ENCODE data around the gene ASH1L. TPM values are rescaled to one million over a fixed set of nuclear protein-coding genes. Genes with fewer than 3 reads are reported as not detected.
"Not testable (repeated sequence)": the region's sequence is repeated elsewhere in the genome, so short reads cannot be mapped to it uniquely, and the experiment has no call there.

Gene ASH1L
- total RNA-seq (100 to 1,000 TPM in 2 of 5 experiments, 10 to 100 TPM in 3; 57.2 to 109 (median 95.1) TPM), polyA plus RNA-seq (10 to 100 TPM; 20.1 to 34.9 TPM), total RNA-seq (349 reads per million, percentile 97 among the genes with 10 or more reads in this experiment)

GRCh38 chr1:155562581-155563376 lies at the start of gene ASH1L:
Gene ASH1L, minus strand, starts transcription at chr1:155562803. Its CDS starts 41,284 bp downstream, at chr1:155521519.
- peaks cover 26 to 32% of the 10 kb centered on the region in 2 donors for H3K4me1 ChIP-seq (ENCODE audit: control insufficient read depth in 2 of 2, insufficient read depth in 2 of 2, low read length in 2 of 2)
- peak within 1 kb of the TSS; percentile 100 for H3K4me3 ChIP-seq (ENCODE audit: low read length)
- peaks cover 0 to 15% (median 0%) of the 10 kb centered on the region in 3 experiments for H3K36me3 ChIP-seq (ENCODE audit: control insufficient read depth in 2 of 3, insufficient read depth in 3 of 3, low read length in 3 of 3)
- CTCF ChIA-PET = no interaction called here
- no peaks in the 10 kb centered on the region for H3K9me3 ChIP-seq (ENCODE audit: control insufficient read depth in 2 of 3, low read length in 3 of 3)
- H3K27ac ChIP-seq (ENCODE audit: low read depth, low read length) = peak within 1 kb of the TSS; percentile 86
- intact Hi-C loops (cut with micrococcal nuclease) = loop anchor here (1.0 to 5.0 kb wide), 13 partner anchors 26 to 490 kb away; partner anchors contain the start of genes YY1AP1 (in 2 of the 2), CLK2 (in 1 of the 2), DAP3 (in 1 of the 2) and GON4L (in 1 of the 2)
- H3K4me1 Mint-ChIP-seq = peaks cover 15 to 56% (median 47%) of the 10 kb centered on the region in 7 donors
- POLR2A ChIA-PET = interaction anchor here (0.6 to 2.6 kb wide), 10 partner anchors 9 to 934 kb away, joined by 3 to 6 read pairs (median 3); no protein-coding TSS in a partner anchor
- H3K27ac Mint-ChIP-seq = peak within 1 kb of the TSS; percentile 95 to 100 (median 98)
- no peaks in the 10 kb centered on the region for H3K27me3 ChIP-seq (ENCODE audit: control insufficient read depth in 2 of 2, insufficient read depth in 2 of 2, low read length in 2 of 2)
- peaks cover 0 to 4% (median 0%) of the 10 kb centered on the region in 5 donors for H3K27me3 Mint-ChIP-seq
- DNase-seq (peak; percentile 85 to 94 (median 90)), ATAC-seq (peak; percentile 90)
- H3K36me3 Mint-ChIP-seq = peaks cover 0 to 12% (median 0%) of the 10 kb centered on the region in 5 donors
- no peaks in the 10 kb centered on the region for H3K9me3 Mint-ChIP-seq
- peak within 1 kb of the TSS; percentile 91 to 100 (median 98) for H3K4me3 Mint-ChIP-seq

- Mint-ChIP-seq H3K27ac (peak overlapping the region in 3 of 9 donors; percentile 88 to 95 (median 95)), H3K4me3 (peak overlapping the region; percentile 86 to 99 (median 96))
- intact Hi-C loops (cut with micrococcal nuclease) = loop anchor here in 1 of 2 donors (1.0 kb wide), 1 partner anchor 47 kb away; no protein-coding TSS in a partner anchor
- H3K4me1 Mint-ChIP-seq; H3K27me3 ChIP-seq (ENCODE audit: control insufficient read depth in 2 of 2, insufficient read depth in 2 of 2, low read length in 2 of 2); CTCF ChIA-PET; DNase-seq; H3K4me3 ChIP-seq (ENCODE audit: low read length); H3K9me3 Mint-ChIP-seq; H3K36me3 ChIP-seq (ENCODE audit: control insufficient read depth in 2 of 3, insufficient read depth in 3 of 3, low read length in 3 of 3); H3K4me1 ChIP-seq (ENCODE audit: control insufficient read depth in 2 of 2, insufficient read depth in 2 of 2, low read length in 2 of 2); H3K27me3 Mint-ChIP-seq; H3K9me3 ChIP-seq (ENCODE audit: control insufficient read depth in 2 of 3, low read length in 3 of 3); H3K36me3 Mint-ChIP-seq: not testable (repeated sequence)
- H3K27ac ChIP-seq (ENCODE audit: low read depth, low read length) = peak overlapping the region; percentile 53
- POLR2A ChIA-PET = interaction anchor here (1.0 kb wide), 1 partner anchor 349 kb away, joined by 3 read pairs; no protein-coding TSS in a partner anchor
- ATAC-seq = peak; percentile 4
Observed at GRCh38 chr1:155610257-155610647, 47.6 kb upstream of the ASH1L start.

GRCh38 chr1:155609515-155610256 lies 47.1 kb upstream of the ASH1L start, which contains the start of gene MSTO1:
Gene MSTO1, plus strand, starts transcription at chr1:155610218. Its CDS starts 31 bp downstream, at chr1:155610249.
- peaks cover 0 to 9% (median 4%) of the 10 kb centered on the region in 5 donors for H3K36me3 Mint-ChIP-seq
- ChIA-PET CTCF (no interaction called here), POLR2A (interaction anchor here (0.5 to 1.0 kb wide), 2 partner anchors 11 to 349 kb away, joined by 3 to 4 read pairs; no protein-coding TSS in a partner anchor)
- peak; percentile 98 for ATAC-seq
- peaks cover 0 to 2% (median 0%) of the 10 kb centered on the region in 5 donors for H3K27me3 Mint-ChIP-seq
- peaks cover 3 to 10% (median 6%) of the 10 kb centered on the region in 7 donors for H3K4me1 Mint-ChIP-seq
- peak within 1 kb of the TSS; percentile 86 to 99 (median 96) for H3K4me3 Mint-ChIP-seq
- peak within 1 kb of the TSS; percentile 76 for H3K27ac ChIP-seq (ENCODE audit: low read depth, low read length)
- H3K4me3 ChIP-seq (ENCODE audit: low read length) = peak within 1 kb of the TSS; percentile 82
- H3K9me3 ChIP-seq (ENCODE audit: control insufficient read depth in 2 of 3, low read length in 3 of 3) = no peaks in the 10 kb centered on the region
- peaks cover 0 to 9% (median 0%) of the 10 kb centered on the region in 3 experiments for H3K36me3 ChIP-seq (ENCODE audit: control insufficient read depth in 2 of 3, insufficient read depth in 3 of 3, low read length in 3 of 3)
- H3K27ac Mint-ChIP-seq = peak within 1 kb of the TSS; percentile 83 to 95 (median 95)
- no peaks in the 10 kb centered on the region for H3K4me1 ChIP-seq (ENCODE audit: control insufficient read depth in 2 of 2, insufficient read depth in 2 of 2, low read length in 2 of 2)
- H3K27me3 ChIP-seq (ENCODE audit: control insufficient read depth in 2 of 2, insufficient read depth in 2 of 2, low read length in 2 of 2) = no peaks in the 10 kb centered on the region
- DNase-seq = peak; percentile 67 to 96 (median 89)
- intact Hi-C loops (cut with micrococcal nuclease) = loop anchor here in 1 of 2 donors (1.0 kb wide), 1 partner anchor 46 kb away; no protein-coding TSS in a partner anchor
- no peaks in the 10 kb centered on the region for H3K9me3 Mint-ChIP-seq

GRCh38 chr1:155608888-155609225 lies 46.3 kb upstream of the ASH1L start:
- peak overlapping the region in 5 of 10 donors; percentile 25 to 54 (median 48) for H3K4me3 Mint-ChIP-seq
- no peaks in the 10 kb centered on the region for H3K9me3 ChIP-seq (ENCODE audit: control insufficient read depth in 2 of 3, low read length in 3 of 3)
- H3K27ac Mint-ChIP-seq = peak overlapping the region in 1 of 9 donors; percentile 25
- H3K27me3 ChIP-seq (ENCODE audit: control insufficient read depth in 2 of 2, insufficient read depth in 2 of 2, low read length in 2 of 2) = no peaks in the 10 kb centered on the region
- no peak overlapping the region for H3K27ac ChIP-seq (ENCODE audit: low read depth, low read length)
- H3K27me3 Mint-ChIP-seq = peaks cover 0 to 2% (median 0%) of the 10 kb centered on the region in 5 donors
- H3K36me3 Mint-ChIP-seq = peaks cover 0 to 9% (median 4%) of the 10 kb centered on the region in 5 donors
- CTCF ChIA-PET = no interaction called here
- H3K4me1 ChIP-seq (ENCODE audit: control insufficient read depth in 2 of 2, insufficient read depth in 2 of 2, low read length in 2 of 2) = no peaks in the 10 kb centered on the region
- ATAC-seq (no peak), DNase-seq (no peak)
- H3K9me3 Mint-ChIP-seq = no peaks in the 10 kb centered on the region
- H3K4me1 Mint-ChIP-seq = peaks cover 3 to 10% (median 6%) of the 10 kb centered on the region in 7 donors
- peaks cover 0 to 9% (median 0%) of the 10 kb centered on the region in 3 experiments for H3K36me3 ChIP-seq (ENCODE audit: control insufficient read depth in 2 of 3, insufficient read depth in 3 of 3, low read length in 3 of 3)
- intact Hi-C loops (cut with micrococcal nuclease) = no loop called here
- POLR2A ChIA-PET = interaction anchor here (0.7 kb wide), 1 partner anchor 673 kb away, joined by 3 read pairs; no protein-coding TSS in a partner anchor
- H3K4me3 ChIP-seq (ENCODE audit: low read length) = no peak overlapping the region

DNA sequence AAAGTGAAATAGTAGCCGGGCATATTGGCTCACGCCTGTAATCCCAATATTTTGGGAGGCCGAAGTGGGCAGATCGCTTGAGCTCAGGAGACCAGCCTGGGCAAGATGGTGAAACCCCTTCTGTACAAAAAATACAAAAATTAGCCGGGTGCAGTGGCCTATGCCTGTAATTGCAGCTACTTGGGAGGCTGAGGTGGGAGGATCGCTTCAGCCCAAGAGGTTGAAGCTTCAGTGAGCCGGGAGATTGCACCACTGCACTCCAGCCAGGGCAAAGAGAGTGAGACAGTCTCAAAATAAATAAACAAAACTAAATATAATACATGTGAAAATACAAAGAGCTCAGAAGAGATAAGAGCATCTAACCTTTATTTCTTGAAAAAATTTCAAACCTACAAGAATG lies 45.1 kb upstream of the ASH1L start:
- H3K27me3 ChIP-seq (ENCODE audit: control insufficient read depth in 2 of 2, insufficient read depth in 2 of 2, low read length in 2 of 2) = no peaks in the 10 kb centered on the region
- no peak overlapping the region for H3K4me3 ChIP-seq (ENCODE audit: low read length)
- ATAC-seq = no peak
- Mint-ChIP-seq H3K9me3 (no peaks in the 10 kb centered on the region), H3K27me3 (peaks cover 0 to 2% (median 0%) of the 10 kb centered on the region in 5 donors), H3K36me3 (peaks cover 0 to 5% (median 2%) of the 10 kb centered on the region in 5 donors), H3K27ac (no peak overlapping the region), H3K4me3 (peak overlapping the region in 1 of 10 donors; percentile 16), H3K4me1 (peaks cover 2 to 7% (median 6%) of the 10 kb centered on the region in 7 donors)
- ChIA-PET CTCF (interaction anchor here (0.6 kb wide), 1 partner anchor 49 kb away, joined by 3 read pairs; no protein-coding TSS in a partner anchor), POLR2A (no interaction called here)
- intact Hi-C loops (cut with micrococcal nuclease) = no loop called here
- no peak for DNase-seq
- H3K9me3 ChIP-seq (ENCODE audit: control insufficient read depth in 2 of 3, low read length in 3 of 3) = no peaks in the 10 kb centered on the region
- no peaks in the 10 kb centered on the region for H3K4me1 ChIP-seq (ENCODE audit: control insufficient read depth in 2 of 2, insufficient read depth in 2 of 2, low read length in 2 of 2)
- no peak overlapping the region for H3K27ac ChIP-seq (ENCODE audit: low read depth, low read length)
- peaks cover 0 to 7% (median 0%) of the 10 kb centered on the region in 3 experiments for H3K36me3 ChIP-seq (ENCODE audit: control insufficient read depth in 2 of 3, insufficient read depth in 3 of 3, low read length in 3 of 3)
